GM12892 (cell line): Measurements from ENCODE around the gene MYCBPAP.

Source experiments
- POLR2A ChIP-seq: IDR thresholded peaks from 2 replicates; pipeline ENCODE4 v1.6.1; 2011; ENCODE audit warnings: low read depth, low read length, control low read depth
- POLR2AphosphoS5 ChIP-seq: IDR thresholded peaks from 2 replicates; pipeline ENCODE4 v1.6.1; 2011; ENCODE audit warnings: low read depth, low read length, control low read depth

- TF ChIP-seq POLR2AphosphoS5, result no peak
- no peak for TF ChIP-seq POLR2A
Observed at GRCh38 chr17:50495217-50495823, 12.9 kb upstream of the MYCBPAP start.
